GM13977 (cell line): ENCODE data around the gene HAPLN2.

Source experiments
- DNase-seq: peaks from one replicate; pipeline ENCODE4 v3.0.0; 2012; ENCODE audit warnings: low spot score
- CTCF ChIP-seq: IDR thresholded peaks from 2 replicates; pipeline ENCODE4 v1.5.1; 2012; ENCODE audit warnings: mild to moderate bottlenecking, control low read depth; ENCODE audit not compliant: insufficient read depth; ENCODE audit errors: extremely low read depth, missing control alignments
- in situ Hi-C: fragments of 300-500 bp; cut with MboI; formaldehyde crosslinking; loops from one replicate; pipeline ENCODE4 v1.12.0; 2022; ENCODE audit warnings: low sequenced_read_pairs, low pct_unique_long_range_greater_than_20kb, mixed read lengths, inconsistent platforms; ENCODE audit not compliant: unreplicated experiment

The HAPLN2 gene

GRCh38 chr1:156578055-156578454 is 41.2 kb upstream of the HAPLN2 start:
- TF ChIP-seq CTCF = no peak
- no peak for DNase-seq
- in situ Hi-C loops = no loop called here

DNA sequence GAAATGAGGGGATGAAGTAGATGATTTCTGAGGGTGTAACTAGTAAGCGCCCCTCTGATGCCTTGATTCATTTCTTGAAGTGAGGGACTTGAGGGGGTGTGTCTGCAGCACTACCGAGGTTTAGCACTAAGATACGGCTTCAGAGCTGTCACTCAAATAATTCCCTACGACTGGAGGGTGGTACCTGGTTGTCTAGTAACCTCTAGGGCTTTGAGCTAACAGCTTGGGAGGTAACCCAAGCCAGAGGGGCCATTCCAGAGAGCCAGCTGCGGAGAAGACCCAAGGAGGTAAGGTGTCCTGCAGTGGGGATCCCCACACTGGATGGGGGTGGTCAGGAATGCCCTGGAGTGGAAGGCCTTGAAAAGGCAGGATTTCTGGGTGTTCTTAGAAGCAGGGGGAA is 39.7 kb upstream of the HAPLN2 start, which contains the start of gene TTC24:
Gene TTC24, plus strand, starts transcription at position 252 of the 400 bp plus-strand sequence. CDS start 1,642 bp downstream, outside the sequence.
- DNase-seq = no peak
- in situ Hi-C loops = no loop called here
- no peak for TF ChIP-seq CTCF

- in situ Hi-C loops = no loop called here
- DNase-seq = no peak
- TF ChIP-seq CTCF = no peak
Observed at GRCh38 chr1:156581661-156582387, 37.4 kb upstream of the HAPLN2 start.

- no peak for TF ChIP-seq CTCF
- no peak for DNase-seq
- in situ Hi-C loops = no loop called here
Observed at GRCh38 chr1:156582388-156583017, 36.7 kb upstream of the HAPLN2 start.

- peak; percentile 82 for TF ChIP-seq CTCF
- in situ Hi-C loops = no loop called here
- peak; percentile 82 for DNase-seq
Observed at GRCh38 chr1:156583821-156584622, 35.2 kb upstream of the HAPLN2 start.

GRCh38 chr1:156584813-156585212 is 34.4 kb upstream of the HAPLN2 start:
- in situ Hi-C loops = no loop called here
- DNase-seq = no peak

More at GRCh38 chr1:156584813-156585212, 34.4 kb upstream of the HAPLN2 start:
- peak; percentile 34 for TF ChIP-seq CTCF
